Posterior cingulate gyrus (tissue), 11 donors: ENCODE data around the gene AK9.
A peak's percentile ranks its signal among the peaks of the same experiment; 100 is the strongest.
"Not testable (repeated sequence)": the region's sequence is repeated elsewhere in the genome, so short reads cannot be mapped to it uniquely, and the experiment has no call there.

Source experiments
- DNase-seq, 10 donors: peaks; one replicate each; pipeline versions ENCODE4 v3.0.0 to v3.0.0-alpha.2; 2020 to 2021; ENCODE audit warnings: mixed read lengths in 3 of 10
- intact Hi-C: fragments of 100-400 bp; cut with DNase I; formaldehyde crosslinking; loops from one replicate; pipeline ENCODE4 v1.15.1; 2023

The AK9 gene

DNA sequence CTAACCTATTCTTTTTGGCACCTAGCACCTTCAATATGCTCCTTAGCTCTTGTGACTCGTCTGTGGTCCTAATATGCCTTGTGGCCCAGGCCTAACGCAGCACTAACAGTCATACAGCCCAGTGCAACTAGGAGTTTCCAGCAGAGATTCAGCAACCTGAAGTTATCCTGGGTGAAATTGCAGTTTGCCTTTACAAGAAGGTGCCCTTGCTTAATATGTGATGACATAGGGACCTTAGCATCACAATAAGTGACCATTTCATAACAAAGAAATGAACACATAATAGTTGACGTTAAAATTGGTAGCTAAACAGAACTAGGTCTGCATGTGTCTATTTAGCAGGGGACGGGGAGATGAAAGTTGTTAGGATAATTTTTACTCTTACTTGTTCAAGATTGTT lies 10.2 kb upstream of the AK9 start:
- intact Hi-C loops: no loop called here
- DNase-seq: no peak

- intact Hi-C loops: loop anchor here (10.0 kb wide), 1 partner anchor 252 kb away; the partner anchor contains the start of genes PPIL6 and SMPD2
- DNase-seq: no peak
Observed at GRCh38 chr6:109696355-109696754, 5.4 kb upstream of the AK9 start.

GRCh38 chr6:109695468-109695867 lies 4.5 kb upstream of the AK9 start:
- intact Hi-C loops: loop anchor here (10.0 kb wide), 1 partner anchor 251 kb away; the partner anchor contains the start of genes PPIL6 and SMPD2
- no peak for DNase-seq

DNA sequence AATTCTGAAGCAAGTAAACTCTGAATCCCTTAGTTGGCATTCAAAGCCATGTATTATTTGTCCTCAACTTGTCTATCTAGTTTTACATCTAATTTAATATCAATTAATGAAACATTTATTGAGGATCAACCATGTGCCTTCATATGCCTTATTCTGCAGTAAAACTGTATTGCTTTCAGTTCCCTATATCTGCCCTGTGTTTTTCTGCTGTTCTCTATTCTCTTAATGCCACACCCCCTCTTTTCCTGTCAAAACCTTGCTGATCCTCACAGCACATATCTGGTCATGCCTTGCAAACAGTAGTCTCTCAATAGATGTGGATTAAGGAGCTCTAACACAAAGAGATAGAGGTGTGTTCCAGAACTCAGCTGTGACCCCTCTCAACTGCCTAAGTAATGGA lies 2.1 kb upstream of the AK9 start:
- intact Hi-C loops: loop anchor here (5.0 to 10.0 kb wide), 3 partner anchors 166 to 484 kb away; partner anchors contain the start of genes PPIL6, SMPD2 and WASF1
- DNase-seq: no peak

DNA sequence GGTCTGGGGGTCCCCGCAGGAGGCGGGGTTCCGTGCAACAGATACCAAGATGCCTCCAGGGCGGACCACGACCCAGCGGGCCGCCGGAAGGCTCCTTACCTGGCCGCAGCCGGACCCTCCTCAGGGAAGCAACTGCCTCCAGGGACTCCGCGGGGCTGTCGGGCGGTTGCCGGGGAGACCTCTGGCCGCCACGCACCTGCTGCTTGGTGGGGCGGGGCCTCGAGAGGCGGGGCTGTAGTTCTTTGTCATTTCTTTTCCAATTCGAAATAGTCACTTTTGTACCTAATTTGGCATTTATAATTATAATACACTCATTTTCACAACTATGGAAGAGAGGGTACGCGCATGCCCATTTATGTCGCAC lies 647 bp downstream of the AK9 start:
- DNase-seq: peak; percentile 40 to 94 (median 54)
- intact Hi-C loops: loop anchor here (5.0 to 10.0 kb wide), 3 partner anchors 163 to 487 kb away; partner anchors contain the start of genes PPIL6, SMPD2 and WASF1

- DNase-seq: peak in 3 of 10 donors; percentile 4 to 70 (median 8)
- intact Hi-C loops: no loop called here
Observed at GRCh38 chr6:109687271-109687761, 3.7 kb downstream of the AK9 start.

GRCh38 chr6:109686566-109687265 lies 4.3 kb downstream of the AK9 start:
- DNase-seq: no peak
- intact Hi-C loops: no loop called here

DNA sequence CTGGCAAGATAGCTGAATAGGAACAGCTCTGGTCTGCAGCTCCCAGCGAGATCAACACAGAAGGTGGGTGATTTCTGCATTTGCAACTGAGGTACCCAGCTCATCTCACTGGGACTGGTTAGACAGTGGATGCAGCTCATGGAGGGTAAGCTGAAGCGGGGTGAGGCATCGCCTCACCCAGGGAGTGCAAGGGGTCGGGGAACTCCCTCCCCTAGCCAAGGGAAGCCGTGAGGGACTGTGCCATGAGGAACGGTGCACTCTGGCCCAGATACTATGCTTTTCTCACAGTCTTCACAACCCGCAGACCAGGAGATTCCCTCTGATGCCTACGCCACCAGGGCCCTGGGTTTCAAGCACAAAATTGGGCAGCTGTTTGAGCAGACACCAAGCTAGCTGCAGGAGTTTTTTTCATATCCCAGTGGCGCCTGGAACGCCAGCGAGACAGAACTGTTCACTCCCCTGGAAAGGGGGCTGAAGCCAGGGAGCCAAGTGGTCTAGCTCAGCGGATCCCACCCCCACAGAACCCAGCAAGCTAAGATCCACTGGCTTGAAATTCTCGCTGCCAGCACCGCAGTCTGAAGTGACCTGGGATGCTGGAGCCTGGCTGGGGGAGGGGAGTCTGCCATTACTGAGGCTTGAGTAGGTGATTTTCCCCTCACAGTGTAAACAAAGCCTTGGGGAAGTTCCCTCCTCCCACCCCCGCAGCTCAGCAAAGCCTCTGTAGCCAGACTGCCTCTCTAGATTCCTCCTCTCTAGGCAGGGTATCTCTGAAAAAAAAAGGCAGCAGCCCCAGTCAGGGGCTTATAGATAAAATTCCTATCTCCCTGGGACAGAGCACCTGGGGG lies 12.1 kb downstream of the AK9 start:
- peak in 1 of 10 donors; percentile 84 for DNase-seq
- intact Hi-C loops: not testable (repeated sequence)

DNA sequence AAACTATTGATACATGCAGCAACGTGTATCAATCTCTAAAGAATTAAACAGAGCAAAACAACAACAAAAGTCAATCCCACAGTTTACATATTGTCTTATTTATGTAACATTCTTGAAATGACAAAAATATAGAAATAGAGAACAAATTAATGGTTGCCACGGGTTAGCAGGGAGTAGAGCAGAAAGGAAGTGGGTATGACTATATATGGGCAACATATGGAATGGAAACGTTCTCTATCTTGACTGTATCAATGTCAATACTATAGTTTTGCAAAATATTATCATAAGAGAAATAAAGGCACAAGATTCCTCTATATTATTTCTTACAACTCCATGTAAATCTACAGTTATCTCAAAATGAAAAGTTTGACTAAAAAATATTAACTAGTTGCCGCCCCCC lies 12.8 kb downstream of the AK9 start:
- no peak for DNase-seq

GRCh38 chr6:109676724-109677123 lies 14.3 kb downstream of the AK9 start:
- intact Hi-C loops: no loop called here
- DNase-seq: no peak

More for the DNA sequence above, 12.8 kb downstream of the AK9 start:
- intact Hi-C loops: no loop called here

GRCh38 chr6:109672839-109673238 lies 18.2 kb downstream of the AK9 start:
- intact Hi-C loops: no loop called here
- no peak for DNase-seq

DNA sequence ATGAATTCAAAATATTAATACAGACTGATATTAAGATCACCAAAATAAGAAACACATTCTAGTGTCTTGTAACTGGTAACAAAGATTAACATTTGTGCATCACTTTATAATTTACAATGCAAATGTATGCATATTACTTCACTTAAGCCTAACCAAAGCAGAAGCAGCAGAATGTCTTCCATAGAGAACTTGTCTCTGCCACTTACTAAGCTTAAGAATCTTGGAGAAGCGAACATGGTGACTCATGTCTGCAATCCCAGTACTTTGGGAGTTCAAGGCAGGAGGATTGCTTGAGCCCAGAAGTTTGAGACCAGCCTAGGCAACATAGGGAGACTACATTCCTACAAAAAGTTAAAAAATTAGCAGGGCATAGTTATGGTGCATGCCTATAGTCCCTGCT lies 18.8 kb downstream of the AK9 start:
- intact Hi-C loops: no loop called here
- DNase-seq: no peak

DNA sequence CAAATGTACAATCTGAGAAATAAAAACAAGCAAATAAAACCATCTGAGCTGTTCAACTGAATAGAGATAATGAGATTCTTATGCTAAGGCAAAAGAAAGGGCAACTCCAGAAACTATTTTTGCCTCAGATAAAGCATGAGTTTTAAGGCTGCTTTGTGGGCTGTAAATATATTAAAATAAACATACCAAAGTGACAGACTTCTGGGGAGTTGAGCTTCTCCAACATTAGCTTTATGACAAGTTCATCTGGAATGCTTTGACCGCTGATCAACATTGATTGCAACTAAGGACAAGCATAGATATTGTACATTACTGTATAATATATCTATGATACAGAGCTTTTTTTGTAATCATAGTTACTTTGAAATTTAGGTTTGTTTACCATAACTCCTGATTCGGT lies 19.3 kb downstream of the AK9 start:
- intact Hi-C loops: no loop called here

DNA sequence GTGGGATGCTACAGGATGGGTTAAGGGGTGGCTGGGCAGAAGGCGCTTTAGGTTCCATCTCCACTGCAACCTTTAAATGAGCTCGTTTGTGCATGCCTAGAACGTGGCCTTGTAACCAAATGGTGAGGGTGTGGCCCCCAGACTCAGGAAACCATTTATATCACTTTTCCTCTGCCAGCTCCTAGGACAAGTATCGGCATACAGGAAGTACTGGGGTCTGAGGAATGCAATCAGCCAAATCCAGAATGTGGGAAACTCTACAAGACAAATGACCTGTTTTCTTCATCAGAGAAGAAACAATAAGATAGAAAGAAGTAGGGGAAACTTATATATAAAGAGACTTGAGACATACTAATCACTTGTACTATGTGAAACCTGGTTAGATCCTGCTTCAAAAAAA lies 21.2 kb downstream of the AK9 start:
- DNase-seq: no peak
- intact Hi-C loops: no loop called here

More for the DNA sequence above, 19.3 kb downstream of the AK9 start:
- DNase-seq: no peak

- intact Hi-C loops: no loop called here
- DNase-seq: no peak
Observed at GRCh38 chr6:109662192-109662591, 28.8 kb downstream of the AK9 start.

DNA sequence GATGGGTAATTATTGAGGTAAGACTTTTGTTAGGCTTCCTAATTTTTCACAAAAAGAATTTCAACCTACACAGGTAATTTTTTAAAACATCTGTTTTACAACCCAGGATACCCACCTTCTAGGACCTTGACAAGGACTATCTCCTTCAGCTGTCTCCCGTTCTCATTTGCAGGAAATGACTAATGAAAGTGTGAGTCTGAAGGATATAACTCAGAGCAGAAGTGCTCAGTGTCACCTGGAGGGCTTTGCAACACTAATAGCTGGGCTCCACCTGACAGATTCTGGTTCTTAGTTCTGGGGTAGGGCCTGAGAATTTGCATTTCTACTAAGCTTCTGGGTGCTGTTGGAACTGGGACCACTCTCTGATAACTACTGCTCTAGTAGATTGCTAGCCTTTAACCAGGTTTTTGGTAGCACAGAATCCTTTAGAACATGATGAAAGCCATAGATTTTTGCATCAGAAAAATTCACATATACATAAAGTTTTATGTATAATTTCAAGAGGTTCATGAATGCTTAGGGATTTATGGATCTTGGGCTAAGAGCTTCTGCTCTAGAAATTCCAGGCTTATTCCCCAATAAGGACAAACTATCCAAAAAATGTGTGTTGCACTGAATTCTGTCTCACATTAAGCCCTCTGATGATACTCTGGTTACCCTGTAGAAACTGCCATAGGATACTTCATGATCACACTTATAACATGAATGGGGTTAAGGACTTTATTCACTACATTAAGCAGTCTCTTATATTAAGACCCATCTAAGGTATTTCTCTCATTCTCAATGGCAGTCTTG lies 30.3 kb downstream of the AK9 start:
- intact Hi-C loops: no loop called here

DNA sequence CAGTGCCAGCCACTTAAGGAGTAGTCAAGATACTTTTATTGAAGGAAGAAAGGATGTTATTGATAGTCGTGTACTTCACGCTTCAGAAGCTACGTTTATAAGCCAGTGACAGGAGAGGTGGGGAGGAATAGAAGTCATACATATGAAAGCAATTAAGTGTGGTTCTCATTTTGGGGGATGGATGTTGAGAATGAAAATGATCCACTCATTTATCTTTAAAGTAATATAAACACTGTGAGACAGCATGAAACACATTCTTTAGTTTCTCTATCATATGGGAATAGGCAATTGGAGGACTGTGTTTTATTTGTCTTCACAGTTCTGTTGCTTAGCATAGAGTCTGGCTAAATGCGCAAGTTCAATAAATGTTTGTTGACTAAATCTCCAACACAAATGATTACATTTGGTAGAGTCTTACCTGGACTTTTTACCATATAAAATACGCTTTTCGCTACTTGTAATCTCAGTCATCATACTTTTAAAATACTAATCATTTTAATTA lies 35.2 kb downstream of the AK9 start:
- intact Hi-C loops: no loop called here
- DNase-seq: no peak

More for the DNA sequence above, 30.3 kb downstream of the AK9 start:
- no peak for DNase-seq

GRCh38 chr6:109653264-109653663 lies 37.7 kb downstream of the AK9 start:
- intact Hi-C loops: no loop called here
- DNase-seq: no peak

- intact Hi-C loops: no loop called here
- no peak for DNase-seq
Observed at GRCh38 chr6:109644131-109644530, 46.9 kb downstream of the AK9 start.

- intact Hi-C loops: no loop called here
Observed at GRCh38 chr6:109632405-109632804, 58.6 kb downstream of the AK9 start.

More at GRCh38 chr6:109632405-109632804, 58.6 kb downstream of the AK9 start:
- no peak for DNase-seq
